HCT116 (cell line): Measurements from ENCODE around the gene DHRSX. TPM values are rescaled to one million over a fixed set of nuclear protein-coding genes. Genes with fewer than 3 reads are reported as not detected.
"Not testable (repeated sequence)": the region's sequence is repeated elsewhere in the genome, so short reads cannot be mapped to it uniquely, and the experiment has no call there.

Source experiments
- ATAC-seq: fragments of 200-7000 bp; cut with Tn5 transposase; 2 replicates; pipeline ENCODE4 v1.9.1; 2020; ENCODE audit warnings: mild to moderate bottlenecking, moderate library complexity
- BruUV-seq: library from RNA; stranded (reverse); fragments of 400-500 nt; replicated peaks from 2 replicates; lab custom pipeline; 2021; lab: Mats Ljungman, UMichigan
- CTCF ChIA-PET: fragments of 300-600 bp; sonication (Branson Sonifier 250); formaldehyde crosslinking; loops from one replicate; lab custom pipeline; 2021; ENCODE audit warnings: antibody characterized with exemption; lab: Charles Lee
- POLR2A ChIA-PET: fragments of 300-600, 350-600 bp; sonication (Branson Sonifier 250); formaldehyde crosslinking; loops from one replicate; lab custom pipeline; 2021; ENCODE audit warnings: antibody characterized with exemption; lab: Charles Lee
- RAD21 ChIA-PET, 2 experiments: fragments of 300-600 bp; sonication (Branson Sonifier 250); formaldehyde crosslinking; loops; one replicate each; lab custom pipeline; 2023; ENCODE audit warnings: low total read pairs in 2 of 2; ENCODE audit not compliant: uncharacterized antibody in 2 of 2, unreplicated experiment in 2 of 2, low non-redundant PET in 1 of 2; lab: Charles Lee
- DNase-seq: peaks from one replicate; pipeline ENCODE4 v3.0.0-alpha.2; 2010; ENCODE audit warnings: low read depth, low spot score
- H2AFZ ChIP-seq: fragments of 200-600 bp; shearing (Covaris generic), sonication (generic); 2 replicates; pipeline ENCODE4 v1.6.1; 2017; ENCODE audit warnings: low read depth, mixed run types, mixed read lengths, antibody characterized with exemption, low read length; ENCODE audit not compliant: poor library complexity, severe bottlenecking
- H3K27ac ChIP-seq: 2 replicates; pipeline ENCODE4 v1.5.1; 2012; ENCODE audit warnings: low read depth, low read length
- H3K27me3 ChIP-seq: fragments of 200-600 bp; sonication (generic); 2 replicates; pipeline ENCODE4 v1.6.1; 2016; ENCODE audit warnings: mixed run types, low read length, mixed read lengths; ENCODE audit not compliant: insufficient read depth
- H3K36me3 ChIP-seq, 2 experiments: fragments of 200-500 bp in 1 of 2; fragments of 200-600 bp in 1 of 2; sonication (Bioruptor generic) in 1 of 2; sonication (generic) in 1 of 2; 2 replicates each; pipeline versions ENCODE4 v1.5.1 to v1.6.1; 2014 to 2016; ENCODE audit warnings: low read length in 2 of 2, inconsistent platforms in 1 of 2, mixed read lengths in 1 of 2, mixed run types in 1 of 2; ENCODE audit not compliant: insufficient read depth in 2 of 2, control insufficient read depth in 1 of 2
- H3K4me1 ChIP-seq, 2 experiments: fragments of 200-600 bp in 1 of 2; sonication (generic) in 1 of 2; 2 replicates each; pipeline versions ENCODE4 v1.5.1 to v1.6.1; 2012 to 2017; ENCODE audit warnings: low read length in 2 of 2, inconsistent platforms in 1 of 2, mild to moderate bottlenecking in 1 of 2, mixed read lengths in 1 of 2, mixed run types in 1 of 2, moderate library complexity in 1 of 2; ENCODE audit not compliant: insufficient read depth in 2 of 2, control insufficient read depth in 1 of 2
- H3K4me2 ChIP-seq: fragments of 200-600 bp; sonication (generic); 2 replicates; pipeline ENCODE4 v1.6.1; 2017; ENCODE audit warnings: mixed run types, low read length, mixed read lengths
- H3K4me3 ChIP-seq, 2 experiments: fragments of 200-600 bp in 1 of 2; sonication (generic) in 1 of 2; replicated peaks in 1 of 2; 2 replicates each; pipeline ENCODE4 v1.5.1; 2011 to 2016; ENCODE audit warnings: low read length in 2 of 2, control low read depth in 1 of 2, low read depth in 1 of 2, mild to moderate bottlenecking in 1 of 2, mixed read lengths in 1 of 2, mixed run types in 1 of 2
- H3K79me2 ChIP-seq: fragments of 200-600 bp; sonication (generic); 2 replicates; pipeline ENCODE4 v1.6.1; 2017; ENCODE audit warnings: mild to moderate bottlenecking, mixed run types, low read length, moderate library complexity, mixed read lengths; ENCODE audit not compliant: insufficient read depth
- H3K9ac ChIP-seq: fragments of 200-600 bp; sonication (generic); 2 replicates; pipeline ENCODE4 v1.6.1; 2016; ENCODE audit warnings: low read length, mixed read lengths
- H3K9me2 ChIP-seq: fragments of 200-600 bp; sonication (generic), shearing (Covaris generic); 2 replicates; pipeline ENCODE4 v1.6.1; 2017; ENCODE audit warnings: mixed run types, mild to moderate bottlenecking, moderate library complexity; ENCODE audit not compliant: insufficient read depth
- H3K9me3 ChIP-seq, 2 experiments: fragments of 200-500 bp in 1 of 2; fragments of 200-600 bp in 1 of 2; sonication (Bioruptor generic) in 1 of 2; sonication (generic) in 1 of 2; 2 replicates each; pipeline ENCODE4 v1.6.1; 2014 to 2017; ENCODE audit warnings: low read length in 2 of 2, mixed read lengths in 2 of 2, inconsistent platforms in 1 of 2, low read depth in 1 of 2, mild to moderate bottlenecking in 1 of 2, mixed run types in 1 of 2, moderate library complexity in 1 of 2; ENCODE audit not compliant: control insufficient read depth in 1 of 2, insufficient read depth in 1 of 2
- H4K20me1 ChIP-seq: fragments of 200-600 bp; sonication (generic), shearing (Covaris generic); 2 replicates; pipeline ENCODE4 v1.6.1; 2017; ENCODE audit warnings: mixed run types, mild to moderate bottlenecking, moderate library complexity; ENCODE audit not compliant: insufficient read depth
- ATF3 ChIP-seq: IDR thresholded peaks from 2 replicates; pipeline ENCODE4 v1.6.1; 2012
- CBX3 ChIP-seq: IDR thresholded peaks from 2 replicates; pipeline ENCODE4 v1.6.1; 2012; ENCODE audit warnings: low read depth
- CEBPB ChIP-seq: IDR thresholded peaks from 2 replicates; pipeline ENCODE4 v1.6.1; 2012; ENCODE audit warnings: low read depth
- CTCF ChIP-seq, 3 experiments: fragments of 200-600 bp in 1 of 3; sonication (generic) in 1 of 3; IDR thresholded peaks in 2 of 3; conservative IDR thresholded peaks in 1 of 3; 2 replicates each; pipeline ENCODE4 v1.5.1; 2012 to 2017; ENCODE audit warnings: low read depth in 2 of 3, low read length in 2 of 3, antibody characterized with exemption in 1 of 3, borderline replicate concordance in 1 of 3, control low read depth in 1 of 3, mild to moderate bottlenecking in 1 of 3, mixed read lengths in 1 of 3, mixed run types in 1 of 3, moderate library complexity in 1 of 3; ENCODE audit not compliant: insufficient read depth in 1 of 3
- EGR1 ChIP-seq: IDR thresholded peaks from 2 replicates; pipeline ENCODE4 v1.6.1; 2012; ENCODE audit warnings: low read depth
- EZH2phosphoT487 ChIP-seq: fragments of 200-600 bp; IDR thresholded peaks from 2 replicates; pipeline ENCODE4 v1.6.1; 2018; ENCODE audit warnings: antibody characterized with exemption, borderline replicate concordance
- FOSL1 ChIP-seq: IDR thresholded peaks from 2 replicates; pipeline ENCODE4 v1.6.1; 2012; ENCODE audit warnings: low read depth
- MAX ChIP-seq: IDR thresholded peaks from 2 replicates; pipeline ENCODE4 v1.6.1; 2012
- POLR2A ChIP-seq: IDR thresholded peaks from 2 replicates; pipeline ENCODE4 v1.7.0; 2011; ENCODE audit warnings: borderline replicate concordance; ENCODE audit not compliant: insufficient read depth, insufficient read length; ENCODE audit errors: extremely low read depth
- SP1 ChIP-seq: IDR thresholded peaks from 2 replicates; pipeline ENCODE4 v1.6.1; 2012; ENCODE audit warnings: low read depth
- TCF7L2 ChIP-seq: IDR thresholded peaks from 2 replicates; pipeline ENCODE4 v1.7.0; 2011; ENCODE audit warnings: borderline replicate concordance, inconsistent platforms; ENCODE audit not compliant: insufficient read depth, insufficient read length; ENCODE audit errors: extremely low read depth
- ZBTB33 ChIP-seq: IDR thresholded peaks from 2 replicates; pipeline ENCODE4 v1.6.1; 2011; ENCODE audit warnings: mild to moderate bottlenecking, low read length, moderate library complexity; ENCODE audit not compliant: insufficient replicate concordance; ENCODE audit errors: extremely low read depth
- intact Hi-C: fragments of 100-400 bp; cut with micrococcal nuclease; formaldehyde crosslinking; loops from 2 replicates; pipeline ENCODE4 v1.10.0; 2022
- total RNA-seq: library from RNA; stranded (reverse); gene quantifications from one replicate; pipeline ENCODE4 v1.2.1, GENCODE V29; 2021; ENCODE audit not compliant: unreplicated experiment

The DHRSX gene
- total RNA-seq, 1 experiment from 2014 or later, result 11.9 TPM

- no peaks in the 10 kb centered on the region for H3K9me3 ChIP-seq
- TF ChIP-seq ATF3 (no peak), ZBTB33 (no peak), POLR2A (no peak), CBX3 (no peak), EGR1 (no peak), TCF7L2 (no peak), FOSL1 (no peak), SP1 (no peak), CEBPB (no peak), EZH2phosphoT487 (no peak), CTCF (IDR thresholded peaks at IDR 0.05 in 2 of 3, conservative IDR thresholded peaks at IDR 0.05 in 1 of 3; ENCODE audit: borderline replicate concordance in 1 of 3, insufficient read depth in 1 of 3, low read depth in 2 of 3, low read length in 2 of 3) (no peak), MAX (no peak)
- TF ChIP-seq, all 23 proteins: peak for 0
- Histone ChIP-seq H3K36me3 (no peaks in the 10 kb centered on the region), H2AFZ (no peak overlapping the region), H3K9ac (no peak overlapping the region), H3K9me2 (no peaks in the 10 kb centered on the region), H3K4me3 (no peak overlapping the region), H4K20me1 (no peaks in the 10 kb centered on the region), H3K27ac (no peak overlapping the region), H3K27me3 (no peaks in the 10 kb centered on the region), H3K4me1 (no peaks in the 10 kb centered on the region), H3K79me2 (no peaks in the 10 kb centered on the region), H3K4me2 (no peak overlapping the region)
- POLR2A ChIA-PET, result no interaction called here
- RAD21 ChIA-PET, result no interaction called here
- no TSS peak for BruUV-seq
- intact Hi-C loops, result no loop called here
- DNase-seq (no peak), ATAC-seq (no peak)
- CTCF ChIA-PET, result no interaction called here
Observed at GRCh38 chrX:2520539-2520938, 19.8 kb upstream of the DHRSX start.

GRCh38 chrX:2519638-2520037 is 18.9 kb upstream of the DHRSX start:
- H3K4me3 ChIP-seq, H3K27me3 ChIP-seq, H4K20me1 ChIP-seq, DNase-seq, H3K4me2 ChIP-seq, H3K36me3 ChIP-seq, H3K9me2 ChIP-seq, intact Hi-C loops, H2AFZ ChIP-seq, H3K9ac ChIP-seq, POLR2A ChIA-PET, ATAC-seq, BruUV-seq, CTCF ChIA-PET, H3K4me1 ChIP-seq, H3K79me2 ChIP-seq, H3K9me3 ChIP-seq, H3K27ac ChIP-seq, RAD21 ChIA-PET: not testable (repeated sequence)
